Airway epithelial cell (primary cell): ENCODE data around the gene CSAG1. TPM values are rescaled to one million over a fixed set of nuclear protein-coding genes. Genes with fewer than 3 reads are reported as not detected.

ENCODE experiments used
- total RNA-seq: library from RNA; depleted of rRNA; stranded (reverse); fragments of >200 nt; gene quantifications from 2 replicates; pipeline ENCODE4 v1.2.3, GENCODE V29; 2015

Gene CSAG1
- not detected in 2 replicates for total RNA-seq

GRCh38 chrX:152733261-152733975 is at the start of gene CSAG1, which contains the start of gene MAGEA12:
Gene CSAG1 (minus strand): TSS chrX:152733721. CDS start chrX:152732460, 1,261 bp downstream.
Gene MAGEA12 (plus strand): TSS chrX:152733757. CDS start chrX:152736162, 2,405 bp downstream.

GRCh38 chrX:152769549-152770289 is 36.2 kb upstream of the CSAG1 start, which contains the start of gene MAGEA6:
Gene MAGEA6 (minus strand): TSS chrX:152769689. CDS start chrX:152767650, 2,039 bp downstream.

GRCh38 chrX:152758918-152759317 is 25.4 kb upstream of the CSAG1 start, which contains the start of gene CSAG3:
Gene CSAG3 (plus strand): TSS chrX:152759218.

GRCh38 chrX:152753686-152754650 is 20.4 kb upstream of the CSAG1 start, which contains the start of gene MAGEA2:
Gene MAGEA2 (minus strand): TSS chrX:152753842. CDS start chrX:152751363, 2,479 bp downstream.

GRCh38 chrX:152713815-152714787 is 19.4 kb downstream of the CSAG1 start, which contains the start of gene MAGEA2B:
Gene MAGEA2B (plus strand): TSS chrX:152714628. CDS start chrX:152717107, 2,479 bp downstream.

GRCh38 chrX:152709173-152709572 is 24.3 kb downstream of the CSAG1 start, which contains the start of gene CSAG2:
Gene CSAG2 (minus strand): TSS chrX:152709273. CDS start chrX:152709112, 161 bp downstream.

GRCh38 chrX:152697952-152698931 is 35.3 kb downstream of the CSAG1 start, which contains the start of gene MAGEA3:
Gene MAGEA3 (plus strand): TSS chrX:152698794. CDS start chrX:152700833, 2,039 bp downstream.

Other genes starting within 250 kb of the CSAG1 start
- under 0.01 TPM in 2 replicates for gene GABRQ, start 95.8 kb downstream of the CSAG1 start, total RNA-seq
- not detected in 2 replicates for gene MAGEA3, start 34.9 kb downstream of the CSAG1 start, total RNA-seq
- gene CSAG2, start 24.4 kb downstream of the CSAG1 start, total RNA-seq = not detected in 2 replicates
- not detected in 2 replicates for gene MAGEA2B, start 19.1 kb downstream of the CSAG1 start, total RNA-seq
- gene MAGEA12, start within 50 bp of the CSAG1 start, total RNA-seq = not detected in 2 replicates
- gene MAGEA2, start 20.1 kb upstream of the CSAG1 start, total RNA-seq = not detected in 2 replicates
- not detected in 2 replicates for gene CSAG3, start 25.5 kb upstream of the CSAG1 start, total RNA-seq
- not detected in 2 replicates for gene MAGEA6, start 36.0 kb upstream of the CSAG1 start, total RNA-seq
- 40.4 and 55.6 TPM in 2 replicates for gene CETN2, start 97.0 kb upstream of the CSAG1 start, total RNA-seq
- 45.0 and 52.3 TPM in 2 replicates for gene NSDHL, start 97.3 kb upstream of the CSAG1 start, total RNA-seq
- 121 and 163 TPM in 2 replicates for gene ZNF185, start 164.3 kb upstream of the CSAG1 start, total RNA-seq